Keratinocyte (primary cell): Measurements from ENCODE around the gene IGF2BP1. TPM values are rescaled to one million over a fixed set of nuclear protein-coding genes. Genes with fewer than 3 reads are reported as not detected.

Experiments
- DNase-seq: peaks from one replicate; pipeline ENCODE4 v3.0.0-alpha.2; 2011; ENCODE audit warnings: low read depth, missing footprints, low spot score
- FAIRE-seq: peaks from 2 replicates; lab custom pipeline; 2011; peaks lifted over from hg19 to GRCh38; lab: Jason Lieb, UNC
- H2AFZ ChIP-seq: 2 replicates; pipeline ENCODE4 v1.6.0; 2012; ENCODE audit warnings: low read length, control low read depth, inconsistent platforms; ENCODE audit not compliant: control insufficient read depth
- H3K27ac ChIP-seq: 2 replicates; pipeline ENCODE4 v1.5.1; 2011; ENCODE audit warnings: low read length; ENCODE audit not compliant: control insufficient read depth, insufficient read depth
- H3K27me3 ChIP-seq: 3 replicates; pipeline ENCODE4 v1.6.0; 2011; ENCODE audit warnings: low read length; ENCODE audit not compliant: control insufficient read depth, insufficient read depth; ENCODE audit errors: extremely low read depth
- H3K36me3 ChIP-seq, 2 experiments: 2 replicates in 1 of 2; 3 replicates in 1 of 2; pipeline ENCODE4 v1.5.1; 2011; ENCODE audit warnings: low read length in 2 of 2, mild to moderate bottlenecking in 1 of 2; ENCODE audit not compliant: control insufficient read depth in 2 of 2, insufficient read depth in 2 of 2; ENCODE audit errors: extremely low read depth in 1 of 2
- H3K4me1 ChIP-seq: 3 replicates; pipeline ENCODE4 v1.5.1; 2011; ENCODE audit warnings: low read length; ENCODE audit not compliant: control insufficient read depth, insufficient read depth; ENCODE audit errors: extremely low read depth
- H3K4me2 ChIP-seq: 3 replicates; pipeline ENCODE4 v1.6.0; 2011; ENCODE audit warnings: low read depth, low read length; ENCODE audit not compliant: control insufficient read depth, insufficient read depth; ENCODE audit errors: extremely low read depth
- H3K4me3 ChIP-seq, 3 experiments: fragments of 200-600 bp in 1 of 3; sonication (generic) in 1 of 3; 2 replicates in 2 of 3; 3 replicates in 1 of 3; pipeline ENCODE4 v1.5.1; 2011 to 2016; ENCODE audit warnings: low read length in 3 of 3, mild to moderate bottlenecking in 3 of 3, control low read depth in 2 of 3, inconsistent platforms in 1 of 3, low read depth in 1 of 3, mixed read lengths in 1 of 3, mixed run types in 1 of 3, moderate library complexity in 1 of 3; ENCODE audit not compliant: control insufficient read depth in 2 of 3, insufficient read depth in 2 of 3; ENCODE audit errors: extremely low read depth in 1 of 3
- H3K79me2 ChIP-seq: 2 replicates; pipeline ENCODE4 v1.6.0; 2012; ENCODE audit warnings: low read length; ENCODE audit not compliant: control insufficient read depth, insufficient read depth
- H3K9ac ChIP-seq: 3 replicates; pipeline ENCODE4 v1.6.0; 2011; ENCODE audit warnings: low read length; ENCODE audit not compliant: control insufficient read depth, insufficient read depth; ENCODE audit errors: extremely low read depth
- H3K9me1 ChIP-seq: 3 replicates; pipeline ENCODE4 v1.6.0; 2011; ENCODE audit warnings: low read length; ENCODE audit not compliant: control insufficient read depth, insufficient read depth; ENCODE audit errors: extremely low read depth
- H3K9me3 ChIP-seq: 2 replicates; pipeline ENCODE4 v1.5.1; 2012; ENCODE audit warnings: low read depth, low read length; ENCODE audit not compliant: control insufficient read depth
- H4K20me1 ChIP-seq: 3 replicates; pipeline ENCODE4 v1.6.0; 2011; ENCODE audit warnings: low read length; ENCODE audit not compliant: control insufficient read depth, insufficient read depth; ENCODE audit errors: extremely low read depth
- EZH2 ChIP-seq: IDR thresholded peaks from one replicate; pipeline ENCODE4 v1.6.1; 2012; ENCODE audit warnings: inconsistent platforms, mild to moderate bottlenecking, low read length, moderate library complexity
- dilution Hi-C: fragments of 300-500 bp; cut with MboI; formaldehyde crosslinking; loops from one replicate; pipeline ENCODE4 v1.7.0; 2020; ENCODE audit warnings: low sequenced_read_pairs; ENCODE audit not compliant: extremely low pct_ligation_motif_present
- polyA plus RNA-seq, 5 experiments: library from polyadenylated mRNA; depleted of rRNA in 3 of 5; stranded (reverse) in 3 of 5; stranded (forward) in 1 of 5; unstranded in 1 of 5; fragments of >200 nt; gene quantifications; 1 replicate in 1 of 5; 2 replicates in 3 of 5; 3 replicates in 1 of 5; pipeline versions ENCODE4 v1.2.1 to v1.2.3, GENCODE V29; 2011 to 2012; ENCODE audit warnings: missing spikeins in 2 of 5, low read depth in 1 of 5, low replicate concordance in 1 of 5
- TF ChIP-seq, protein P1 (sequence below), 3 experiments: IDR thresholded peaks in 1 of 3; conservative IDR thresholded peaks in 1 of 3; optimal IDR thresholded peaks in 1 of 3; 2 replicates in 2 of 3; 3 replicates in 1 of 3; pipeline versions ENCODE3 to v1.5.1; 2011; ENCODE audit warnings: low read length in 3 of 3, mild to moderate bottlenecking in 3 of 3, moderate library complexity in 2 of 3, control low read depth in 1 of 3, inconsistent platforms in 1 of 3; ENCODE audit not compliant: insufficient read depth in 2 of 3; ENCODE audit errors: extremely low read depth in 1 of 3

The IGF2BP1 gene
- polyA plus RNA-seq, 1 donor (not counting 4 experiments of a cell fraction or from before 2014, with no cell fraction given) = not detected

DNA sequence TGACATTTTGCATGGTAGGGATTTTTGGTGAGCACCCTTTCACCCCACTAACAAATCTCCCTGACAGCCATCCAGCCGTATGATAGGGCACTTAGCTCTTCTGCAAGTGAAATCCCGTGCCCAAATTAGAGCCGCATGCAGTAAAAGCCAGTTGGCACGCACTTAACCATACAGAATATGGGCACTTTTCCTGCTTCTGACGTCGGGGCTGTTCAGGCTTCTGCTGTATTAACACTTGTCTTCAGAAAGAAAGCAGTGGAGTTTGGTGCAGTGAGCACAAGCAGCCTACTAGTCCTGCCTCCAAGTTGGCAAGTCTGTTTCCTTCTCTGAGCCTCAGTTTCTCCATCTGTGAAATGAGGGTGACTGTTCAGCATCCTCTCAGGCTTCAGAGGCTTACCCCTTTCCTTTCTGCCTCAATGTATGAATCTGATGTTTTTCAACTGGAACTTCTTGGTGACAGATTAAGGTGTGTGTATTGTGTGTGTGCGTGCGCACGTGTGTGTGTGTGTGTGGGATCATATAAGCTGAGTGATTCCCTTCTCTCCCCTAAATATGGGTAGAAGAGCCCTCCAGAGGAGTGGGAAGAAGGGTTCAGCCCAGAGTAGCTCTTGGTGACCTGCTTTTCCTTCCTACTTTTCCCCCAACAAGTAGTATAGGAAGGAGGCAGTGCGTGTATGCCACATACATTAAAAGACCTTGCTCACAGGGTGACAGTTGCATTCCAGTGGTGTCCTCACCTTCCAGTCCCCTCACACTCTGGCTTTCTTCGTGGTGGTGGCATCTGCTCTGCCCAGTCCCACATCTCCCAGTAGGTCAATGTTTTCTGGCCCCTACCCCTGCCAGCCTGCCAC lies 19.0 kb downstream of the IGF2BP1 start:
- Histone ChIP-seq H2AFZ (no peak overlapping the region), H3K4me2 (no peak overlapping the region), H3K27me3 (peaks cover 57% of the 10 kb centered on the region), H3K9ac (no peak overlapping the region), H3K36me3 (no peaks in the 10 kb centered on the region), H3K27ac (no peak overlapping the region), H3K79me2 (no peaks in the 10 kb centered on the region), H3K4me1 (peaks cover 3% of the 10 kb centered on the region), H3K9me1 (no peaks in the 10 kb centered on the region), H3K4me3 (no peak overlapping the region), H4K20me1 (no peaks in the 10 kb centered on the region), H3K9me3 (no peaks in the 10 kb centered on the region)
- dilution Hi-C loops = no loop called here
- DNase-seq (no peak), FAIRE-seq (no peak)
- TF ChIP-seq, protein P1, sequence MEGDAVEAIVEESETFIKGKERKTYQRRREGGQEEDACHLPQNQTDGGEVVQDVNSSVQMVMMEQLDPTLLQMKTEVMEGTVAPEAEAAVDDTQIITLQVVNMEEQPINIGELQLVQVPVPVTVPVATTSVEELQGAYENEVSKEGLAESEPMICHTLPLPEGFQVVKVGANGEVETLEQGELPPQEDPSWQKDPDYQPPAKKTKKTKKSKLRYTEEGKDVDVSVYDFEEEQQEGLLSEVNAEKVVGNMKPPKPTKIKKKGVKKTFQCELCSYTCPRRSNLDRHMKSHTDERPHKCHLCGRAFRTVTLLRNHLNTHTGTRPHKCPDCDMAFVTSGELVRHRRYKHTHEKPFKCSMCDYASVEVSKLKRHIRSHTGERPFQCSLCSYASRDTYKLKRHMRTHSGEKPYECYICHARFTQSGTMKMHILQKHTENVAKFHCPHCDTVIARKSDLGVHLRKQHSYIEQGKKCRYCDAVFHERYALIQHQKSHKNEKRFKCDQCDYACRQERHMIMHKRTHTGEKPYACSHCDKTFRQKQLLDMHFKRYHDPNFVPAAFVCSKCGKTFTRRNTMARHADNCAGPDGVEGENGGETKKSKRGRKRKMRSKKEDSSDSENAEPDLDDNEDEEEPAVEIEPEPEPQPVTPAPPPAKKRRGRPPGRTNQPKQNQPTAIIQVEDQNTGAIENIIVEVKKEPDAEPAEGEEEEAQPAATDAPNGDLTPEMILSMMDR (optimal IDR thresholded peaks at IDR 0.05 in 1 of 3, IDR thresholded peaks at IDR 0.05 in 1 of 3, conservative IDR thresholded peaks at IDR 0.05 in 1 of 3; ENCODE audit: extremely low read depth in 1 of 3, insufficient read depth in 2 of 3, low read length in 3 of 3) = no peak
- TF ChIP-seq EZH2 = peak; percentile 89

DNA sequence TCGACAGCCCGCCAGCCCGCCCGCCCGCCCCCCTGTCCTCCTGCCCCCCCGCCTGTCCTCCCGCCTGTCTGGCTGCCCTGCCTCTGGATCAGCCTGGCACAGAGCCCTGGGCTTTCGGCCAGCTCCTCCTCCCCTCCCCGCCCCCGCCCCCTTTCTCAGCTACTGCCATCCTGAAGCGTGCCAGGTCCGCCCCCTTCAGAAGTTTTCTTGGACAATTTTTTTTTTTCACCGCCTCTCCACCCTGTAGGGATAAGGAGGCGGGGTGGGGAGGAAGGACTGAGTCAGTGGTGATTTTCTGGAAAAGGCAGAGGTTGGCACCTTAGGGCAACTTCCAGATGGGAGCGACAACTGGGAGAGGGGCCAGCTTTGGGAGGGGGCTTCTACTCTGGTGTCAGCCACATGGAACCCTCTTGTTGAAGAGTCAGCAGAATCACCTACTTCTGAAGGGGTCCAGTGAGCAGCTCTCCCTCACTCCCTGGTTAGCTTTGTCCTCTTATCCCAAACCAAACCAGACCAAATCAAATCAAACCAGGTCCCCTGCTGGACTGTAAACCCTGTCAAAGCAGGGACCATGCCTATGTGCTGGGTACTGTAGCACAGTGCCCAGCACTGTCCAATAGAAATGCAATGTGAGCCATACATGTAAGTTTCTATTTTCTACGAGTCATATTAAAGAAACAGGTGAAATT lies 19.7 kb downstream of the IGF2BP1 start:
- H3K36me3 ChIP-seq = no peaks in the 10 kb centered on the region
- peaks cover 50% of the 10 kb centered on the region for H3K27me3 ChIP-seq
- H4K20me1 ChIP-seq = no peaks in the 10 kb centered on the region
- H3K79me2 ChIP-seq = no peaks in the 10 kb centered on the region
- H3K9me3 ChIP-seq = no peaks in the 10 kb centered on the region
- no peak overlapping the region for H3K4me3 ChIP-seq
- no peak overlapping the region for H3K9ac ChIP-seq
- no peak overlapping the region for H2AFZ ChIP-seq
- H3K4me2 ChIP-seq = peak overlapping the region; percentile 32
- peaks cover 4% of the 10 kb centered on the region for H3K4me1 ChIP-seq
- DNase-seq = peak; percentile 13
- no peak for TF ChIP-seq EZH2
- TF ChIP-seq, protein P1 (optimal IDR thresholded peaks at IDR 0.05 in 1 of 3, IDR thresholded peaks at IDR 0.05 in 1 of 3, conservative IDR thresholded peaks at IDR 0.05 in 1 of 3; ENCODE audit: extremely low read depth in 1 of 3, insufficient read depth in 2 of 3, low read length in 3 of 3) = no peak
- no peaks in the 10 kb centered on the region for H3K9me1 ChIP-seq
- dilution Hi-C loops = no loop called here
- no peak overlapping the region for H3K27ac ChIP-seq
- FAIRE-seq = no peak
